ENCODE data around the gene AMPD3. TPM values are rescaled to one million over a fixed set of nuclear protein-coding genes. Genes with fewer than 3 reads are reported as not detected.
A peak's percentile ranks its signal among the peaks of the same experiment; 100 is the strongest.

The AMPD3 gene
- polyA plus RNA-seq, 1 donor (not counting 4 experiments of a cell fraction or from before 2014, with no cell fraction given), result 11.1 TPM

DNA sequence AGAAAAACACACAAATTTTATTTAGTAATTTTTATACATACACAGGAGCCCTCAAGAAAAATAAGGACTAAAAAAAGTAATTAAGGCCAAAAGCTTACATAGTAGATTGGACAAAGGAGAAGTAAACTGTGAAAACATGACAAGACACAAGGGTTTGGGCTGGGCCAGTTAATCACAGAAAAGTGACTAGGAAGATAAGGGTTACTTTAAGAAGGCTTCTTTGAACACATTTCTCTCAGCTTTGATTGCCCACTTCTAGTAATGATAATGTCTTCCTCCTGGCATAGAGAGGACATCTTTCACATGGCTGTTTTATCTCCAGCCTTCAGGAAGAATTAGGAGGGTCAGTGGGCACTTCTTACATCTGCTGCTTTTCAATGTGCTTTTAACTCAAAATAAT, 82.5 kb downstream of the AMPD3 start:
- peaks cover 22% of the 10 kb centered on the region for H3K79me2 ChIP-seq (ENCODE audit: control insufficient read depth, insufficient read depth, low read length)
- no peaks in the 10 kb centered on the region for H3K27me3 ChIP-seq (ENCODE audit: control insufficient read depth, extremely low read depth, insufficient read depth, low read length)
- H4K20me1 ChIP-seq (ENCODE audit: control insufficient read depth, extremely low read depth, insufficient read depth, low read length), result no peaks in the 10 kb centered on the region
- no peaks in the 10 kb centered on the region for H3K9me3 ChIP-seq (ENCODE audit: control insufficient read depth, low read depth, low read length)
- FAIRE-seq (no peak), DNase-seq (ENCODE audit: low read depth, low spot score) (no peak)
- H3K4me3 ChIP-seq (ENCODE audit: control insufficient read depth in 2 of 3, extremely low read depth in 1 of 3, insufficient read depth in 2 of 3, low read depth in 1 of 3, low read length in 3 of 3), result no peak overlapping the region
- H3K9me1 ChIP-seq (ENCODE audit: control insufficient read depth, extremely low read depth, insufficient read depth, low read length), result no peaks in the 10 kb centered on the region
- H3K4me2 ChIP-seq (ENCODE audit: control insufficient read depth, extremely low read depth, insufficient read depth, low read depth, low read length), result no peak overlapping the region
- dilution Hi-C loops (cut with MboI; ENCODE audit: extremely low pct_ligation_motif_present, low sequenced_read_pairs), result no loop called here
- peaks cover 11% of the 10 kb centered on the region for H3K4me1 ChIP-seq (ENCODE audit: control insufficient read depth, extremely low read depth, insufficient read depth, low read length)
- H3K27ac ChIP-seq (ENCODE audit: control insufficient read depth, insufficient read depth, low read length), result no peak overlapping the region
- no peak overlapping the region for H3K9ac ChIP-seq (ENCODE audit: control insufficient read depth, extremely low read depth, insufficient read depth, low read length)
- no peak overlapping the region for H2AFZ ChIP-seq (ENCODE audit: control insufficient read depth, low read length)
- peaks cover 0 to 2% of the 10 kb centered on the region in 2 experiments for H3K36me3 ChIP-seq (ENCODE audit: control insufficient read depth in 2 of 2, extremely low read depth in 1 of 2, insufficient read depth in 2 of 2, low read length in 2 of 2)
- no peak for TF ChIP-seq EZH2 (IDR thresholded peaks at IDR 0.05; ENCODE audit: low read length)
- no peak for TF ChIP-seq CTCF (optimal IDR thresholded peaks at IDR 0.05 in 1 of 3, IDR thresholded peaks at IDR 0.05 in 1 of 3, conservative IDR thresholded peaks at IDR 0.05 in 1 of 3; ENCODE audit: extremely low read depth in 1 of 3, insufficient read depth in 2 of 3, low read length in 3 of 3)

DNA sequence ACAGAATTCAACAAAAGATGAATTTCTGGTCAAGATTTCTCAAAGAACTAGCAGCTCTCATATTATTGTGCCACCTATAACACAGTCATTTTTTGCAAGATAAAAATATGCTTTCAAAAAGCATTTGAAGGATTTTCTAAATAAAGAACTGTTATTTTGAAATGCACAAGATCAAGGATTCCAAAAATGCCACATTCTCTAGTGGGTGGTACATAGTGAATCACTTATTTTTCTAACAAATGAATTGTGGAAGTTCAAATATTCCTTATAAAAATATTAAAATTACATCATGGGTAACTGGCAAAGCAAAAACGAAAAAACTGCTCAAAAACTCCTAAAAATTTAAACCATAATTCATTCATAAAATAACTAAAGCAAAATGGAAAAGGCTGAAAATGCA, 83.9 kb downstream of the AMPD3 start:
- H3K27ac ChIP-seq (ENCODE audit: control insufficient read depth, insufficient read depth, low read length), result no peak overlapping the region
- no peaks in the 10 kb centered on the region for H3K27me3 ChIP-seq (ENCODE audit: control insufficient read depth, extremely low read depth, insufficient read depth, low read length)
- no peak overlapping the region for H3K4me3 ChIP-seq (ENCODE audit: control insufficient read depth in 2 of 3, extremely low read depth in 1 of 3, insufficient read depth in 2 of 3, low read depth in 1 of 3, low read length in 3 of 3)
- H3K4me2 ChIP-seq (ENCODE audit: control insufficient read depth, extremely low read depth, insufficient read depth, low read depth, low read length), result peak overlapping the region; percentile 97
- no peaks in the 10 kb centered on the region for H4K20me1 ChIP-seq (ENCODE audit: control insufficient read depth, extremely low read depth, insufficient read depth, low read length)
- dilution Hi-C loops (cut with MboI; ENCODE audit: extremely low pct_ligation_motif_present, low sequenced_read_pairs), result no loop called here
- H3K4me1 ChIP-seq (ENCODE audit: control insufficient read depth, extremely low read depth, insufficient read depth, low read length), result peaks cover 11% of the 10 kb centered on the region
- TF ChIP-seq EZH2 (IDR thresholded peaks at IDR 0.05; ENCODE audit: low read length) (no peak), CTCF (optimal IDR thresholded peaks at IDR 0.05 in 1 of 3, IDR thresholded peaks at IDR 0.05 in 1 of 3, conservative IDR thresholded peaks at IDR 0.05 in 1 of 3; ENCODE audit: extremely low read depth in 1 of 3, insufficient read depth in 2 of 3, low read length in 3 of 3) (no peak)
- no peak for DNase-seq (ENCODE audit: low read depth, low spot score)
- peaks cover 22% of the 10 kb centered on the region for H3K79me2 ChIP-seq (ENCODE audit: control insufficient read depth, insufficient read depth, low read length)
- no peaks in the 10 kb centered on the region for H3K9me3 ChIP-seq (ENCODE audit: control insufficient read depth, low read depth, low read length)
- H3K9ac ChIP-seq (ENCODE audit: control insufficient read depth, extremely low read depth, insufficient read depth, low read length), result no peak overlapping the region
- peaks cover 0 to under 1% of the 10 kb centered on the region in 2 experiments for H3K36me3 ChIP-seq (ENCODE audit: control insufficient read depth in 2 of 2, extremely low read depth in 1 of 2, insufficient read depth in 2 of 2, low read length in 2 of 2)
- H2AFZ ChIP-seq (ENCODE audit: control insufficient read depth, low read length), result no peak overlapping the region
- no peak for FAIRE-seq
- H3K9me1 ChIP-seq (ENCODE audit: control insufficient read depth, extremely low read depth, insufficient read depth, low read length), result no peaks in the 10 kb centered on the region

All from keratinocyte (primary cell).